ENCODE results near the gene RIMS4. TPM values are rescaled to one million over a fixed set of nuclear protein-coding genes. Genes with fewer than 3 reads are reported as not detected.

The RIMS4 gene
- total and polyA plus RNA-seq, 9 of the 15 experiments (the other 6 are each of a cell fraction or from before 2014, with no cell fraction given) = 0.04 TPM; not detected in 8

- no peaks in the 10 kb centered on the region for H3K36me3 ChIP-seq (ENCODE audit: control insufficient read depth, insufficient read depth, low read length)
- DNase-seq (ENCODE audit: extremely low read depth in 1 of 4, low spot score in 3 of 4) (no peak), ATAC-seq (no peak), FAIRE-seq (no peak)
- CTCF ChIA-PET (ENCODE audit: low intra/inter-chr PET ratio) = no interaction called here
- peaks cover 2% of the 10 kb centered on the region for H4K20me1 ChIP-seq (replicated peaks; ENCODE audit: control insufficient read depth, insufficient read depth, low read length)
- no peaks in the 10 kb centered on the region for H3K4me1 ChIP-seq (replicated peaks in 1 of 2; ENCODE audit: control insufficient read depth in 2 of 2, insufficient read depth in 2 of 2, low read length in 2 of 2)
- no peak overlapping the region for H3K9ac ChIP-seq (ENCODE audit: insufficient read depth in 1 of 2, low read depth in 2 of 2, low read length in 2 of 2)
- H2AFZ ChIP-seq (ENCODE audit: low read depth, low read length) = no peak overlapping the region
- WGBS (ENCODE audit: insufficient coverage, low coverage, missing lambda C conversion rate) = 0% methylated on average over 3 of the region's 3 CpGs
- H3K4me2 ChIP-seq (ENCODE audit: insufficient read depth, low read length) = no peak overlapping the region
- no peak overlapping the region for H3K27ac ChIP-seq (ENCODE audit: extremely low read depth, low read depth, low read length)
- BruUV-seq (replicated peaks) = no TSS peak
- H3K9me1 ChIP-seq (ENCODE audit: control insufficient read depth, insufficient read depth, low read length) = no peaks in the 10 kb centered on the region
- H3K9me3 ChIP-seq (replicated peaks; ENCODE audit: control insufficient read depth, insufficient read depth, low read depth, low read length) = no peaks in the 10 kb centered on the region
- H3K4me3 ChIP-seq = no peak overlapping the region
- intact Hi-C loops (cut with micrococcal nuclease) (no loop called here), in situ Hi-C loops (cut with MboI) (no loop called here)
- peaks cover 7 to 64% of the 10 kb centered on the region in 2 experiments; a peak in 4 of 5 replicates for H3K27me3 ChIP-seq (ENCODE audit: control insufficient read depth in 2 of 2, insufficient read depth in 2 of 2, low read length in 2 of 2)
- POLR2A ChIA-PET = interaction anchor here (0.6 kb wide), 1 partner anchor 14 kb away, joined by 3 read pairs; no protein-coding TSS in a partner anchor
- TF ChIP-seq ZFP36 (IDR thresholded peaks at IDR 0.05; ENCODE audit: low read depth, low read length, partially characterized antibody) (no peak), ZNF76 (CRISPR knock-in tag; IDR thresholded peaks at IDR 0.05; ENCODE audit: borderline replicate concordance) (no peak), ELF1 (tag; IDR thresholded peaks at IDR 0.05) (no peak), ID3 (CRISPR knock-in tag; IDR thresholded peaks at IDR 0.05) (no peak), ID3 (tag; IDR thresholded peaks at IDR 0.05) (no peak), ZBTB9 (CRISPR knock-in tag; IDR thresholded peaks at IDR 0.05) (no peak), ZNF589 (CRISPR knock-in tag; IDR thresholded peaks at IDR 0.05; ENCODE audit: low read depth) (no peak), POLR2AphosphoS2 (IDR thresholded peaks at IDR 0.05; ENCODE audit: low read length) (no peak), NCOA1 (IDR thresholded peaks at IDR 0.05; ENCODE audit: low read depth) (no peak), SP1 (CRISPR knock-in tag; IDR thresholded peaks at IDR 0.05) (no peak), NCOA6 (IDR thresholded peaks at IDR 0.05) (no peak), CREB3 (tag; conservative IDR thresholded peaks at IDR 0.05; ENCODE audit: low read depth) (no peak), TFE3 (CRISPR knock-in tag; IDR thresholded peaks at IDR 0.05) (no peak), XRCC4 (IDR thresholded peaks at IDR 0.05; ENCODE audit: extremely low read depth, insufficient read depth, insufficient read length) (no peak), MYNN (IDR thresholded peaks at IDR 0.05) (no peak), MYNN (CRISPR knock-in tag; IDR thresholded peaks at IDR 0.05) (no peak), TARDBP (IDR thresholded peaks at IDR 0.05) (no peak), ELF2 (CRISPR knock-in tag; IDR thresholded peaks at IDR 0.05) (no peak), ZNF354B (CRISPR knock-in tag; IDR thresholded peaks at IDR 0.05) (no peak), NFXL1 (CRISPR knock-in tag; IDR thresholded peaks at IDR 0.05) (no peak), HDGF (IDR thresholded peaks at IDR 0.05) (no peak)
- no peaks in the 10 kb centered on the region for H3K79me2 ChIP-seq (ENCODE audit: control insufficient read depth, insufficient read depth, low read length)
Observed at GRCh38 chr20:44761423-44761822, 48.9 kb downstream of the RIMS4 start.
